IgD-negative memory B cell (primary cell): ENCODE data around the gene BAG2. TPM values are rescaled to one million over a fixed set of nuclear protein-coding genes. Genes with fewer than 3 reads are reported as not detected.

ENCODE experiments used
- H3K27ac Mint-ChIP-seq, 3 donors: one replicate each; pipeline ENCODE4 v1.8.0; 2020 to 2022; ENCODE audit warnings: mild to moderate bottlenecking in 3 of 3, mixed read lengths in 3 of 3, moderate library complexity in 1 of 3
- H3K27me3 Mint-ChIP-seq: one replicate; pipeline ENCODE4 v1.8.0; 2021; ENCODE audit warnings: mixed read lengths
- H3K36me3 Mint-ChIP-seq: one replicate; pipeline ENCODE4 v1.8.0; 2020; ENCODE audit warnings: mild to moderate bottlenecking, mixed read lengths
- H3K4me1 Mint-ChIP-seq, 3 donors: one replicate each; pipeline ENCODE4 v1.8.0; 2020 to 2022; ENCODE audit warnings: mixed read lengths in 3 of 3, mild to moderate bottlenecking in 1 of 3
- H3K4me3 Mint-ChIP-seq, 4 donors: one replicate each; pipeline ENCODE4 v1.8.0; 2020 to 2022; ENCODE audit warnings: mild to moderate bottlenecking in 4 of 4, mixed read lengths in 4 of 4, moderate library complexity in 3 of 4
- H3K9me3 Mint-ChIP-seq, 3 donors: one replicate each; pipeline ENCODE4 v1.8.0; 2020 to 2021; ENCODE audit warnings: mixed read lengths in 3 of 3, mild to moderate bottlenecking in 1 of 3
- polyA plus RNA-seq: library from polyadenylated mRNA; unstranded; fragments of 300-500 nt; fragmentation: Illumina TruSeq; gene quantifications from one replicate; pipeline ENCODE4 v1.2.3, GENCODE V29; 2021

BAG2 gene
- polyA plus RNA-seq = 4.5 TPM

GRCh38 chr6:57172136-57173055 is at the start of gene BAG2:
TSS of gene BAG2 (plus strand) at chr6:57172326. CDS start at chr6:57172698, 372 bp downstream.
- no peaks in the 10 kb centered on the region for H3K36me3 Mint-ChIP-seq

GRCh38 chr6:57123111-57123510 is 49.0 kb upstream of the BAG2 start:
- H3K27ac Mint-ChIP-seq = no peak overlapping the region
- H3K9me3 Mint-ChIP-seq = peaks cover 0 to 3% (median 2%) of the 10 kb centered on the region in 3 donors
- H3K36me3 Mint-ChIP-seq = peaks cover 19% of the 10 kb centered on the region
- H3K27me3 Mint-ChIP-seq = no peaks in the 10 kb centered on the region
- H3K4me1 Mint-ChIP-seq = peaks cover 8 to 22% (median 17%) of the 10 kb centered on the region in 3 donors
- no peak overlapping the region for H3K4me3 Mint-ChIP-seq

More at GRCh38 chr6:57172136-57173055, at the start of gene BAG2:
- Mint-ChIP-seq H3K27ac (peak within 1 kb of the TSS; percentile 65 to 94 (median 92)), H3K4me1 (peaks cover 13 to 24% (median 22%) of the 10 kb centered on the region in 3 donors), H3K4me3 (peak within 1 kb of the TSS; percentile 92 to 96 (median 96)), H3K9me3 (no peaks in the 10 kb centered on the region), H3K27me3 (no peaks in the 10 kb centered on the region)

GRCh38 chr6:57127763-57128162 is 44.4 kb upstream of the BAG2 start:
- Mint-ChIP-seq H3K4me3 (no peak overlapping the region), H3K36me3 (peaks cover 3% of the 10 kb centered on the region), H3K27me3 (no peaks in the 10 kb centered on the region), H3K4me1 (peaks cover 0 to 9% (median 2%) of the 10 kb centered on the region in 3 donors), H3K9me3 (no peaks in the 10 kb centered on the region), H3K27ac (no peak overlapping the region)

- H3K36me3 Mint-ChIP-seq = peaks cover 1% of the 10 kb centered on the region
- no peaks in the 10 kb centered on the region for H3K27me3 Mint-ChIP-seq
- H3K9me3 Mint-ChIP-seq = no peaks in the 10 kb centered on the region
- H3K27ac Mint-ChIP-seq = no peak overlapping the region
- no peak overlapping the region for H3K4me3 Mint-ChIP-seq
- H3K4me1 Mint-ChIP-seq = peaks cover 0 to 2% (median 2%) of the 10 kb centered on the region in 3 donors
Measured at GRCh38 chr6:57130661-57131177, 41.4 kb upstream of the BAG2 start.

GRCh38 chr6:57134954-57135353 is 37.2 kb upstream of the BAG2 start:
- Mint-ChIP-seq H3K4me3 (no peak overlapping the region), H3K27ac (no peak overlapping the region), H3K4me1 (no peaks in the 10 kb centered on the region), H3K36me3 (peaks cover 10% of the 10 kb centered on the region), H3K27me3 (no peaks in the 10 kb centered on the region), H3K9me3 (no peaks in the 10 kb centered on the region)

- no peaks in the 10 kb centered on the region for H3K27me3 Mint-ChIP-seq
- H3K36me3 Mint-ChIP-seq = peaks cover 11% of the 10 kb centered on the region
- H3K9me3 Mint-ChIP-seq = no peaks in the 10 kb centered on the region
- no peaks in the 10 kb centered on the region for H3K4me1 Mint-ChIP-seq
- no peak overlapping the region for H3K4me3 Mint-ChIP-seq
- no peak overlapping the region for H3K27ac Mint-ChIP-seq
Measured at GRCh38 chr6:57135885-57136284, 36.2 kb upstream of the BAG2 start.

- no peaks in the 10 kb centered on the region for H3K27me3 Mint-ChIP-seq
- H3K4me1 Mint-ChIP-seq = no peaks in the 10 kb centered on the region
- peaks cover 19% of the 10 kb centered on the region for H3K36me3 Mint-ChIP-seq
- no peak overlapping the region for H3K4me3 Mint-ChIP-seq
- peak overlapping the region in 1 of 3 donors; percentile 54 for H3K27ac Mint-ChIP-seq
- H3K9me3 Mint-ChIP-seq = peaks cover 0 to 5% (median 0%) of the 10 kb centered on the region in 3 donors
Measured at GRCh38 chr6:57137350-57137749, 34.8 kb upstream of the BAG2 start.

- H3K27me3 Mint-ChIP-seq = no peaks in the 10 kb centered on the region
- H3K9me3 Mint-ChIP-seq = peaks cover 0 to 7% (median 0%) of the 10 kb centered on the region in 3 donors
- peak overlapping the region in 1 of 3 donors; percentile 54 for H3K27ac Mint-ChIP-seq
- H3K4me1 Mint-ChIP-seq = no peaks in the 10 kb centered on the region
- H3K4me3 Mint-ChIP-seq = no peak overlapping the region
- peaks cover 24% of the 10 kb centered on the region for H3K36me3 Mint-ChIP-seq
Measured at GRCh38 chr6:57138026-57138425, 34.1 kb upstream of the BAG2 start.

- peaks cover 27% of the 10 kb centered on the region for H3K36me3 Mint-ChIP-seq
- peaks cover 0 to 7% (median 0%) of the 10 kb centered on the region in 3 donors for H3K9me3 Mint-ChIP-seq
- H3K27ac Mint-ChIP-seq = no peak overlapping the region
- no peaks in the 10 kb centered on the region for H3K27me3 Mint-ChIP-seq
- no peaks in the 10 kb centered on the region for H3K4me1 Mint-ChIP-seq
- H3K4me3 Mint-ChIP-seq = no peak overlapping the region
Measured at GRCh38 chr6:57141451-57142177, 30.5 kb upstream of the BAG2 start.

GRCh38 chr6:57142178-57142525 is 30.0 kb upstream of the BAG2 start:
- no peak overlapping the region for H3K27ac Mint-ChIP-seq
- no peak overlapping the region for H3K4me3 Mint-ChIP-seq
- no peaks in the 10 kb centered on the region for H3K4me1 Mint-ChIP-seq
- peaks cover 22% of the 10 kb centered on the region for H3K36me3 Mint-ChIP-seq
- no peaks in the 10 kb centered on the region for H3K27me3 Mint-ChIP-seq
- peaks cover 0 to 7% (median 0%) of the 10 kb centered on the region in 3 donors for H3K9me3 Mint-ChIP-seq

- peaks cover 27% of the 10 kb centered on the region for H3K36me3 Mint-ChIP-seq
- H3K4me3 Mint-ChIP-seq = no peak overlapping the region
- peaks cover 0 to 7% (median 0%) of the 10 kb centered on the region in 3 donors for H3K9me3 Mint-ChIP-seq
- no peak overlapping the region for H3K27ac Mint-ChIP-seq
- H3K4me1 Mint-ChIP-seq = no peaks in the 10 kb centered on the region
- H3K27me3 Mint-ChIP-seq = no peaks in the 10 kb centered on the region
Measured at GRCh38 chr6:57143690-57144089, 28.4 kb upstream of the BAG2 start.

GRCh38 chr6:57147401-57147800 is 24.7 kb upstream of the BAG2 start:
- Mint-ChIP-seq H3K27me3 (no peaks in the 10 kb centered on the region), H3K36me3 (peaks cover 17% of the 10 kb centered on the region), H3K4me3 (no peak overlapping the region), H3K4me1 (no peaks in the 10 kb centered on the region), H3K27ac (no peak overlapping the region), H3K9me3 (peaks cover 0 to 1% (median 0%) of the 10 kb centered on the region in 3 donors)

GRCh38 chr6:57147955-57148858 is 23.9 kb upstream of the BAG2 start:
- H3K4me3 Mint-ChIP-seq = no peak overlapping the region
- H3K9me3 Mint-ChIP-seq = no peaks in the 10 kb centered on the region
- H3K27ac Mint-ChIP-seq = no peak overlapping the region
- H3K27me3 Mint-ChIP-seq = no peaks in the 10 kb centered on the region
- H3K36me3 Mint-ChIP-seq = peaks cover 12% of the 10 kb centered on the region
- H3K4me1 Mint-ChIP-seq = no peaks in the 10 kb centered on the region

- no peaks in the 10 kb centered on the region for H3K9me3 Mint-ChIP-seq
- no peaks in the 10 kb centered on the region for H3K27me3 Mint-ChIP-seq
- no peak overlapping the region for H3K4me3 Mint-ChIP-seq
- H3K36me3 Mint-ChIP-seq = peaks cover 15% of the 10 kb centered on the region
- peak overlapping the region in 1 of 3 donors; percentile 21 for H3K27ac Mint-ChIP-seq
- no peaks in the 10 kb centered on the region for H3K4me1 Mint-ChIP-seq
Measured at GRCh38 chr6:57158658-57159057, 13.5 kb upstream of the BAG2 start.
